Measurements from ENCODE around the gene FBXO17. TPM values are rescaled to one million over a fixed set of nuclear protein-coding genes. Genes with fewer than 3 reads are reported as not detected.

The FBXO17 gene
- total and polyA plus RNA-seq, 5 donors from 2014 or later = 0.14 to 0.30 TPM; not detected in 3

DNA sequence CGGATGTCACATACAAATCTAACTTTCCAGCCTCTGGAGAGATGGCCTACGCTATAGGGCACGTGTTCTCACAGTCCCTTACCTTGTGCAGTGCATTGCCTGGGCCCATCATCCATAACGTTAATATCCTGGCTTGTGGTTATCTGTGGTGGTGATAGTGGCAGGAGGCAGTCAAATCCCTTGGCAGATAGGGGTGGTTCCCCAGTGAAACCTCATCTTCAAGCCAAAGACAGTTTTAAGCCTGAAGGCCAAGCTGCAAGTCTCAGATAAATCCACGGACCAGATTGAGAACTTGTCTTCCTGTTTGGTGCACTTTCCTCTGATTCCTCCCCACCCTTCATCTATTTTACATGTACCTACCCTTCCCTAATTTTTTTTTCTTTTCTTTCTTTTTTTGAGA, 4.3 kb upstream of the FBXO17 start:
- no peaks in the 10 kb centered on the region for H3K4me1 ChIP-seq (ENCODE audit: control insufficient read depth, insufficient read depth, low read length, poor library complexity, severe bottlenecking)

DNA sequence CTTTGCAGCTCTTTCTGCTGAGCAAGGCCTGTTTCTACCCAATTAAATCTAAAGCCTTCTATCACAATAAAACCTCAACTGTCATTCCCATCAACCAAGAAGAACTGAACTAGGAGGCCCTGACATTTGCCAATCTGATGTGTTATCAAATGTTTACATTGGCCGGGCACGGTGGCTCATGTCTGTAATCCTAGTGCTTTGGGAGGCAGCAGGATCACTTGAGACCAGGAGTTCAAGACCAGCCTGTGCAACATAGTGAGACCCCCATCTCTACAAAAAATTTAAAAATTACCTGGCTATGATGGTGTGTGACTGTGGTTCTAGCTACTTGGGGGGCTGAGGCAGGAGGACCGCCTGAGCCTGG, 2.8 kb upstream of the FBXO17 start:
- ATAC-seq (ENCODE audit: low read depth in 2 of 2) = no peak
- H3K9me3 ChIP-seq (ENCODE audit: control insufficient read depth in 2 of 2, low read length in 2 of 2) = no peaks in the 10 kb centered on the region
- H3K27ac ChIP-seq (ENCODE audit: insufficient read depth, low read length, poor library complexity, severe bottlenecking) = no peak overlapping the region

More for the DNA sequence above, 4.3 kb upstream of the FBXO17 start:
- no peak overlapping the region for H3K27ac ChIP-seq (ENCODE audit: insufficient read depth, low read length, poor library complexity, severe bottlenecking)
- ATAC-seq (ENCODE audit: low read depth in 2 of 2) = no peak
- DNase-seq = no peak
- Mint-ChIP-seq H3K36me3 (no peaks in the 10 kb centered on the region), H3K27me3 (peaks cover 22% of the 10 kb centered on the region), H3K27ac (no peak overlapping the region), H3K4me3 (no peak overlapping the region), H3K4me1 (peaks cover 0 to 18% (median 6%) of the 10 kb centered on the region in 4 donors), H3K9me3 (peaks cover 0 to 8% (median 1%) of the 10 kb centered on the region in 7 donors)
- H3K36me3 ChIP-seq (ENCODE audit: control insufficient read depth, insufficient read depth, low read length) = no peaks in the 10 kb centered on the region
- no peak overlapping the region for H3K4me3 ChIP-seq (ENCODE audit: low read depth, low read length)
- peaks cover under 1% of the 10 kb centered on the region for H3K27me3 ChIP-seq (ENCODE audit: control insufficient read depth, insufficient read depth, low read length)
- H3K9me3 ChIP-seq (ENCODE audit: control insufficient read depth in 2 of 2, low read length in 2 of 2) = no peaks in the 10 kb centered on the region

DNA sequence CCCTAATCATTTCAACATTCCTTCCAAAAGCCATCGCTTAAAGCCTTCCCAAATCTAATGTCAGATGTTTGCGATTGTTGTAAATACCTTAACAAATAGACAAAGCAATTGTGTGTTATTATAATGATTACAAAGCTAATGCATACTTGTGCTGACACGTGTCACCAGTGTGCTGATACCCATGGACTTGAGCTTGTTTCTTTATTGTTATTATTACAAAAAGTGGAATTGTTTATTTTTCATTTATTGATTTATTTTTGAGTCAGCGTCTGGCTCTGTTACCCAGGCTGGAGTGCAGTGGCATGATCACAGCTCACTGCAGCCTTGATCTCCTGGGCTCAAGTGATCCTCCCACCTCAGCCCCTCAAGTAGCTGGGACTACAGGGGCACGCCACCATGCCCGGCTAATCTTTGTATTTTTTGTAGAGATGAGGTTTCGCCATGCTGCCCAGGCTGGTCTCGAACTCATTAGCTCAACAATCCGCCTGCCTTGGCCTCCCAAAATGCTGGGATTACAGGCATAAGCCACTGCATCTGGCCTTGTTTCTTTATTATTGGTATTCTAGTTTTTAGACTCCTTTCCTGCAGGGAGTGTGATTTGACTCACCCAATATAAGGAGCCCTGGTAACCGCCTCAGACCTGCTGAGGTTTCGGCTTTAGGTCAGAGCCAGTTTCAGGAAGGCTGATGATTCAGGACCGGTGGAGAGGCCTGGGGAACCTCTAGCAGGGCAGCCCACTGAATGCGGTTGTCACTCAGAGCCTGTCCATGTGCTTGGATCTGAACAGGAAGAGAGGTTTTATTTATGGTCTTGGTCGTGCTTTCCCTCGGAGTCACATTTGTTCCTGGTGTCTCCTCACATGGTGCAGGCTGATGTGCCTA, 2.1 kb upstream of the FBXO17 start:
- H3K27ac Mint-ChIP-seq = peak overlapping the region in 1 of 3 donors; percentile 82
- H3K27me3 Mint-ChIP-seq = peaks cover 17% of the 10 kb centered on the region
- Histone ChIP-seq H3K4me1 (ENCODE audit: control insufficient read depth, insufficient read depth, low read length, poor library complexity, severe bottlenecking) (no peaks in the 10 kb centered on the region), H3K27me3 (ENCODE audit: control insufficient read depth, insufficient read depth, low read length) (peaks cover 3% of the 10 kb centered on the region), H3K27ac (ENCODE audit: insufficient read depth, low read length, poor library complexity, severe bottlenecking) (no peak overlapping the region), H3K9me3 (ENCODE audit: control insufficient read depth in 2 of 2, low read length in 2 of 2) (no peaks in the 10 kb centered on the region), H3K4me3 (ENCODE audit: low read depth, low read length) (no peak overlapping the region), H3K36me3 (ENCODE audit: control insufficient read depth, insufficient read depth, low read length) (no peaks in the 10 kb centered on the region)
- ATAC-seq (ENCODE audit: low read depth in 2 of 2) (no peak), DNase-seq (peak in 1 of 3 donors; percentile 44)
- no peaks in the 10 kb centered on the region for H3K36me3 Mint-ChIP-seq
- H3K4me1 Mint-ChIP-seq = peaks cover 0 to 21% (median 6%) of the 10 kb centered on the region in 4 donors
- H3K9me3 Mint-ChIP-seq = peaks cover 0 to 8% (median 3%) of the 10 kb centered on the region in 7 donors
- no peak overlapping the region for H3K4me3 Mint-ChIP-seq

More for the DNA sequence above, 2.8 kb upstream of the FBXO17 start:
- Mint-ChIP-seq H3K4me3 (no peak overlapping the region), H3K9me3 (peaks cover 0 to 8% (median 3%) of the 10 kb centered on the region in 7 donors), H3K27me3 (peaks cover 17% of the 10 kb centered on the region), H3K4me1 (peaks cover 0 to 21% (median 6%) of the 10 kb centered on the region in 4 donors), H3K27ac (no peak overlapping the region), H3K36me3 (no peaks in the 10 kb centered on the region)
- H3K4me3 ChIP-seq (ENCODE audit: low read depth, low read length) = no peak overlapping the region
- peaks cover 3% of the 10 kb centered on the region for H3K27me3 ChIP-seq (ENCODE audit: control insufficient read depth, insufficient read depth, low read length)
- no peak for DNase-seq
- H3K36me3 ChIP-seq (ENCODE audit: control insufficient read depth, insufficient read depth, low read length) = no peaks in the 10 kb centered on the region
- H3K4me1 ChIP-seq (ENCODE audit: control insufficient read depth, insufficient read depth, low read length, poor library complexity, severe bottlenecking) = no peaks in the 10 kb centered on the region

DNA sequence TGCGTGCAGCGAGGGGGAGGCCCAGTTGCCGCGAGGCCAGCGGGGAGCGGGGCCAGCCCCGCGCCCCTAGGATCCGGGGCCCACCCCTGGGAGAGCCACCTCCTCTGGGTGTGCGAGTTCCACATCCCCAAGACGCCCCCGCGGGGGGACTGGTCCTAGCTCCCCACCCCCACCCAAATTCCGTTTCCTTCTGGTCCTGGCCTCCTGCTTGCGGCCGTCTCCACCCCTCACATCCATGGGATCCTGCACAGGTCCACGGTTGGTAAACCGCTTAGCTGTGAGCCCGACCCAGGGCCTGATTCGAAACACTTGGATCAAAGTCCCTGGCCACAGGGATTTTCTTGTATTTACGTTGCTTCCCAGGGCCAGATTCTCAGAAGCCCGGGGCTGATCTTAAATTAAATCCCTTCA, 324 bp upstream of the FBXO17 start:
- H3K4me1 ChIP-seq (ENCODE audit: control insufficient read depth, insufficient read depth, low read length, poor library complexity, severe bottlenecking) = no peaks in the 10 kb centered on the region
- Mint-ChIP-seq H3K4me3 (peak overlapping the region in 1 of 4 donors; percentile 72), H3K9me3 (peaks cover 0 to 8% (median 3%) of the 10 kb centered on the region in 7 donors), H3K27ac (no peak overlapping the region), H3K27me3 (peaks cover 17% of the 10 kb centered on the region), H3K36me3 (no peaks in the 10 kb centered on the region), H3K4me1 (peaks cover 0 to 21% (median 6%) of the 10 kb centered on the region in 4 donors)
- H3K27me3 ChIP-seq (ENCODE audit: control insufficient read depth, insufficient read depth, low read length) = peaks cover 3% of the 10 kb centered on the region
- H3K27ac ChIP-seq (ENCODE audit: insufficient read depth, low read length, poor library complexity, severe bottlenecking) = no peak overlapping the region
- no peaks in the 10 kb centered on the region for H3K9me3 ChIP-seq (ENCODE audit: control insufficient read depth in 2 of 2, low read length in 2 of 2)
- no peak for DNase-seq
- no peaks in the 10 kb centered on the region for H3K36me3 ChIP-seq (ENCODE audit: control insufficient read depth, insufficient read depth, low read length)
- H3K4me3 ChIP-seq (ENCODE audit: low read depth, low read length) = no peak overlapping the region
- ATAC-seq (ENCODE audit: low read depth in 2 of 2) = no peak

DNA sequence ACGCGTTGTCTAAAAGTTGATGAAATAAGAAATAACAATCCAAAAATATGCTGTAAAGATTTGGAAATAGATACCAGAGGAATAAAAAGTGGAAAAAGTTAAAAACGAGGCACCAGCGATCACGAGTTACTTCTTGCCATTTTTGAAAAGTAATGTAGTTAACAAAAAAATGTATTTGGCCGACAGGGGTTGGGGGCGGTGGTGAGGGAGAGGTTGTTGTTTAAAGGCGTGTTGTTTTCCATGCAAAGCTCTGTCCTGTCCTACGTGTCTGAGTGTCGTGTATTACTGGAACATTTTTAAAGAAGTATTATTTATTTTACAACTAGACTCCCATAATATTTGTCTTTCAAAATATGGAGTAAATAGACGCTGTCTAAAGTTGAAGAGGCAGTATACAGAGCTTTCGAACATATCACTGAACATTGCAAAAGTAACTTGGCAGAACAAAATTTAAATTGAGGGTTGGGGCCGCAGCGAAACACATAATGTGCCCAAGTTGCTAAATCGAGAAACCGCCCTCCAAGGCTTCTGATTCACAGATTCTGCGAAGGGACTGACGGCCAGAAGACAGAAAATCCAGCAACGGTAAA, 823 bp downstream of the FBXO17 start:
- Mint-ChIP-seq H3K27ac (no peak overlapping the region), H3K27me3 (peaks cover 17% of the 10 kb centered on the region), H3K9me3 (peaks cover 0 to 3% (median 0%) of the 10 kb centered on the region in 7 donors), H3K4me3 (peak overlapping the region in 2 of 4 donors; percentile 56 to 58), H3K36me3 (no peaks in the 10 kb centered on the region), H3K4me1 (peaks cover 0 to 21% (median 6%) of the 10 kb centered on the region in 4 donors)
- Histone ChIP-seq H3K27me3 (ENCODE audit: control insufficient read depth, insufficient read depth, low read length) (peaks cover 3% of the 10 kb centered on the region), H3K36me3 (ENCODE audit: control insufficient read depth, insufficient read depth, low read length) (no peaks in the 10 kb centered on the region), H3K9me3 (ENCODE audit: control insufficient read depth in 2 of 2, low read length in 2 of 2) (no peaks in the 10 kb centered on the region), H3K4me3 (ENCODE audit: low read depth, low read length) (no peak overlapping the region), H3K4me1 (ENCODE audit: control insufficient read depth, insufficient read depth, low read length, poor library complexity, severe bottlenecking) (no peaks in the 10 kb centered on the region), H3K27ac (ENCODE audit: insufficient read depth, low read length, poor library complexity, severe bottlenecking) (no peak overlapping the region)
- ATAC-seq (ENCODE audit: low read depth in 2 of 2) (no peak), DNase-seq (no peak)

DNA sequence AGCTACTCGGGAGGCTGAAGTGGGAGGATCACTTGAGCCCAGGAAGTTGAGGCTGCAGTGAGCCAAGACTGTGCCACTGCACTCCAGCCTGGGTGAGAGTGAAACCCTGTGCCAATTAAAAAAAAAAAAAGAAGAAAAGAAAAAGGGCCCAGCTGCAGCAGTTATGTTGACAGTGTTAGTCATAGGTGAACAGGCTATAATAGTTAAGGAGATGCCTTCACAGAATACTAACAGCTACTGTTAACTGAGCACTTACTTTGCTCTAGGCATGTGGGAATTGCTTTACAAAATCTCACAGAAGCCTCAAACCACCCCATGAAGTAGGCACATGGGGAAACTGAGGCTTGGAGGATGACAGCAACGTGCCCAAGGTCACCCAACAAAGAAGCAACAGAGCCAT, 3.9 kb downstream of the FBXO17 start:
- H3K9me3 Mint-ChIP-seq = peaks cover 0 to 3% (median 0%) of the 10 kb centered on the region in 7 donors
- H3K36me3 Mint-ChIP-seq = no peaks in the 10 kb centered on the region
- H3K4me1 Mint-ChIP-seq = peaks cover 0 to 15% (median 4%) of the 10 kb centered on the region in 4 donors

DNA sequence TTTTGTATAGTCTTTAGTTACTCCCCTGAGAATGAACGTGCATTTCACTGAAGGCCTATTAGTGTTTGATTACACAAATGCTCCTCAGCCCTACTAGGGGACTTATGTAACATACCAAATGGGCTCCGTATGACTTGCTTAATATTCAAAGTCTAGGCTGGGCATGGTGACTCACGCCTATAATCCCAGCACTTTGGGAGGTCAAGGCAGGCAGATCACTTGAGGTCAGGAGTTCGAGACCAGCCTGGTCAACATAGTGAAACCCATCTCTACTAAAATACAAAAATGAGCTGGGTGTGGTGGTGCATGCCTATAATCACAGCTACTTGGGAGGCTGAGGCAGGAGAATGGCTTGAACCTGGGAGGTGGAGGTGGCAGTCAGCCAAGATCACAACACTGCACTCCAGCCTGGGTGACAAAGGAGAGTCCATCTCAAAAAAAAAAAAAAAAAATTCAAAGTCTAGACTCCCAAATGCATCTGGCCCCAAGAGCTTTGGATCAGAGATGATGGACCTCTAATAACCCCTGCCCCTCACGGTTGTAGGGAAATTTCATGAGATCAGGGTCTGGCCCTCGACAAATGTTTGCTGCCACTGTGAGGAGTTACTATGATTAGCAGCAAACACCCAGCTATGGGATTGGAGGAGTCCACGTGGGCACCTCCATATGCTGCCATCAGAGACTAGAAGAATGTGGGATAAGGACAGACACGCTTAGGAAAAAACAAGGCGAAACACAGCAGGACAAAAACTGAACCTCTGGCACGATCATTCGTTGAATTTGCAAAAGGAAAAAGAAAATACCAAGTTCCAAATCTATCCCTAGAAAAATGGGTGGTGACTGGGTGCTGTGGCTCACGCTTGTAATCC, 4.6 kb downstream of the FBXO17 start:
- ATAC-seq (ENCODE audit: low read depth in 2 of 2) = no peak
- H3K4me1 Mint-ChIP-seq = peaks cover 0 to 7% (median under 1%) of the 10 kb centered on the region in 4 donors

More for the DNA sequence above, 3.9 kb downstream of the FBXO17 start:
- no peak overlapping the region for H3K4me3 Mint-ChIP-seq
- peaks cover 4% of the 10 kb centered on the region for H3K27me3 ChIP-seq (ENCODE audit: control insufficient read depth, insufficient read depth, low read length)
- no peak overlapping the region for H3K4me3 ChIP-seq (ENCODE audit: low read depth, low read length)
- H3K9me3 ChIP-seq (ENCODE audit: control insufficient read depth in 2 of 2, low read length in 2 of 2) = no peaks in the 10 kb centered on the region
- H3K27ac Mint-ChIP-seq = no peak overlapping the region
- no peak for ATAC-seq (ENCODE audit: low read depth in 2 of 2)
- H3K27ac ChIP-seq (ENCODE audit: insufficient read depth, low read length, poor library complexity, severe bottlenecking) = no peak overlapping the region
- H3K27me3 Mint-ChIP-seq = peaks cover 14% of the 10 kb centered on the region
- DNase-seq = no peak
- no peaks in the 10 kb centered on the region for H3K4me1 ChIP-seq (ENCODE audit: control insufficient read depth, insufficient read depth, low read length, poor library complexity, severe bottlenecking)
- no peaks in the 10 kb centered on the region for H3K36me3 ChIP-seq (ENCODE audit: control insufficient read depth, insufficient read depth, low read length)

More for the DNA sequence above, 4.6 kb downstream of the FBXO17 start:
- H3K9me3 ChIP-seq (ENCODE audit: control insufficient read depth in 2 of 2, low read length in 2 of 2) = no peaks in the 10 kb centered on the region
- no peaks in the 10 kb centered on the region for H3K4me1 ChIP-seq (ENCODE audit: control insufficient read depth, insufficient read depth, low read length, poor library complexity, severe bottlenecking)
- H3K36me3 Mint-ChIP-seq = no peaks in the 10 kb centered on the region
- no peaks in the 10 kb centered on the region for H3K36me3 ChIP-seq (ENCODE audit: control insufficient read depth, insufficient read depth, low read length)
- no peak overlapping the region for H3K27ac Mint-ChIP-seq
- H3K9me3 Mint-ChIP-seq = peaks cover 0 to 3% (median 0%) of the 10 kb centered on the region in 7 donors
- H3K27me3 ChIP-seq (ENCODE audit: control insufficient read depth, insufficient read depth, low read length) = peaks cover 4% of the 10 kb centered on the region
- peaks cover 12% of the 10 kb centered on the region for H3K27me3 Mint-ChIP-seq
- H3K27ac ChIP-seq (ENCODE audit: insufficient read depth, low read length, poor library complexity, severe bottlenecking) = no peak overlapping the region
- DNase-seq = no peak
- H3K4me3 Mint-ChIP-seq = no peak overlapping the region
- no peak overlapping the region for H3K4me3 ChIP-seq (ENCODE audit: low read depth, low read length)

Measured in CD4-positive, CD25-positive, alpha-beta regulatory T cell (primary cell).